ENCODE results near the gene A1BG.
A peak's percentile ranks its signal among the peaks of the same experiment; 100 is the strongest.

A1BG gene

GRCh38 chr19:58395220-58395978, 42.1 kb upstream of the A1BG start, which contains the start of gene RNF225:
Gene RNF225, plus strand, starts transcription at chr19:58395656. Its CDS starts 434 bp downstream, at chr19:58396090.
- no peaks in the 10 kb centered on the region for H3K27me3 ChIP-seq (ENCODE audit: insufficient read depth, low read depth, severe bottlenecking)
- no peak within 1 kb of the TSS for H3K4me3 ChIP-seq (ENCODE audit: low read depth, low read length)
- no peak for TF ChIP-seq CTCF (IDR thresholded peaks at IDR 0.05; ENCODE audit: low read depth, low read length)
- DNase-seq = no peak
- H3K9me3 ChIP-seq (ENCODE audit: severe bottlenecking) = no peaks in the 10 kb centered on the region
- H3K27ac ChIP-seq = no peak within 1 kb of the TSS
- H3K36me3 ChIP-seq = peaks cover 51% of the 10 kb centered on the region

GRCh38 chr19:58394821-58395219, 41.5 kb upstream of the A1BG start:
- no peak overlapping the region for H3K27ac ChIP-seq
- H3K27me3 ChIP-seq (ENCODE audit: insufficient read depth, low read depth, severe bottlenecking) = no peaks in the 10 kb centered on the region
- no peaks in the 10 kb centered on the region for H3K9me3 ChIP-seq (ENCODE audit: severe bottlenecking)
- no peak overlapping the region for H3K4me3 ChIP-seq (ENCODE audit: low read depth, low read length)
- peaks cover 55% of the 10 kb centered on the region for H3K36me3 ChIP-seq
- TF ChIP-seq CTCF (IDR thresholded peaks at IDR 0.05; ENCODE audit: low read depth, low read length) = no peak
- no peak for DNase-seq

- Histone ChIP-seq H3K36me3 (peaks cover 67% of the 10 kb centered on the region), H3K27ac (no peak overlapping the region)
Observed at GRCh38 chr19:58393725-58394033, 40.4 kb upstream of the A1BG start.

GRCh38 chr19:58392945-58393724, 39.8 kb upstream of the A1BG start:
- no peak for TF ChIP-seq CTCF (IDR thresholded peaks at IDR 0.05; ENCODE audit: low read depth, low read length)
- H3K27me3 ChIP-seq (ENCODE audit: insufficient read depth, low read depth, severe bottlenecking) = no peaks in the 10 kb centered on the region
- H3K9me3 ChIP-seq (ENCODE audit: severe bottlenecking) = no peaks in the 10 kb centered on the region
- H3K27ac ChIP-seq = no peak overlapping the region
- H3K36me3 ChIP-seq = peaks cover 72% of the 10 kb centered on the region
- DNase-seq = no peak
- H3K4me3 ChIP-seq (ENCODE audit: low read depth, low read length) = no peak overlapping the region

More at GRCh38 chr19:58393725-58394033, 40.4 kb upstream of the A1BG start:
- no peak for DNase-seq
- no peaks in the 10 kb centered on the region for H3K9me3 ChIP-seq (ENCODE audit: severe bottlenecking)
- H3K27me3 ChIP-seq (ENCODE audit: insufficient read depth, low read depth, severe bottlenecking) = no peaks in the 10 kb centered on the region
- TF ChIP-seq CTCF (IDR thresholded peaks at IDR 0.05; ENCODE audit: low read depth, low read length) = no peak
- no peak overlapping the region for H3K4me3 ChIP-seq (ENCODE audit: low read depth, low read length)

GRCh38 chr19:58388175-58388526, 34.9 kb upstream of the A1BG start:
- Histone ChIP-seq H3K36me3 (peaks cover 50% of the 10 kb centered on the region), H3K9me3 (ENCODE audit: severe bottlenecking) (no peaks in the 10 kb centered on the region), H3K27me3 (ENCODE audit: insufficient read depth, low read depth, severe bottlenecking) (no peaks in the 10 kb centered on the region), H3K4me3 (ENCODE audit: low read depth, low read length) (peak overlapping the region; percentile 98), H3K27ac (no peak overlapping the region)
- no peak for TF ChIP-seq CTCF (IDR thresholded peaks at IDR 0.05; ENCODE audit: low read depth, low read length)
- no peak for DNase-seq

All from WERI-Rb-1 (cell line).